ENCODE results near the gene TMCO4.

Gene TMCO4

DNA sequence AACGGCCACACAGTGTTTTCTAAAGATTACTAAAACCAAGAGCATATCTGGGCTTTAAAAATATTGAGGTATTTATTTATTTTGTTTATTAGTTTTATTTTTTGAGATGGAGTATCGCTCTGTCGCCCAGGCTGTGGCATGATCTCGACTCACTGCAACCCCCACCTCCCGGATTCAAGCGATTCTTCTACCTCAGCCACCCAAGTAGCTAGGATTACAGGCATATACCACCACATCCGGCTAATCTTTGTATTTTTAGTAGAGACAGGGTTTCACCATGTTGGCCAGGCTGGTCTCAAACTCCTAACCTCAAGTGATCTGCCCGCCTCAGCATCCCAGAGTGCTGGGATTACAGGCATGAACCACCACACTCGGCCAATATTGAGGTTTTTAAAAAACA, 23.9 kb downstream of the TMCO4 start:
- DNase-seq (ENCODE audit: low read depth in 3 of 3): no peak

DNA sequence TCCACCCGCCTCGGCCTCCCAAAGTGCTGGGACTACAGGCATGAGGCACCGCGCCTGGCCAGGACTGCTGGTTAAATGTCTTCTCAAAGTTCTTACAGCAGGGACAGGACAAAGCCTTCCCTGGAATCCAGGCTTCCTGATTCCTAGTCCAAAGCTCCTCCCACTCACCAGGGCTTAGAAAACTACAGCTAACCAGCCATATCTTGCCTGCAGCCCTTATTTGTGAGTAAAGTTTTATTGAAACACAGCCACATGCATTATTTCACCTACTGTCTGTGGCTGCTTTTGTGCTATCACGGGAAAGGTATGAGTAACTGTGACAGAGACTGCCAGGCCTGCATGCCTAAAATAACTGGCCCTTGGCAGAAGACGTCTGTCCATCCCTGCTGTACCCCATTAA, 24.4 kb downstream of the TMCO4 start:
- no peak for DNase-seq (ENCODE audit: low read depth in 3 of 3)

DNA sequence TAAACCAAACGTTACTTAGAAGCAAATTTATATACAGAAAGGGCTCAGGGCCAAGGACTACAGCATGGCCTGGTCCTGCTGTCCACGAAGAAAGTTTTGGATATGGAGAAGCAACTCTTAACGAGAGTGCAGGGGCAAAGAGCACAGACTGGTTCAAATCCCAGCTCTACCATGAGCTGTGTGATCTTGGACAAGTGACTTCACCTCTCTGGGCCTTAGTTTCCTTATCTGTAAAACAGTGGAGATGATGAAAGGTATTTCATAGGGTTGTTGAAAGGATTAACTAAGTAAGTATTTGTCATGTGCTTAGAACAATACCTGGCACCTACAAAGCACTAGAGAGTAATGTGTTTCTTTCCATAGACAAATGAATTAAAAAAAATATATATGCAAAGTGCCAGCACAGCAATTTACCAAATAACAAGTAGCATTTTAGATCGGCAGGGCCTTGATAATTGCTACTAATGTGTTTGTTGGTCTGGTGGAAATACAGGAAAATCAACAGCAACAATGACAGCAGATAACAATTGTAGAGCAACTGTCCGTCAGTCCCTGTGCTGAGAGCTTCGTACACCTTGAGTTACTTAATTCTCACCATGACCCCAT, 25.4 kb downstream of the TMCO4 start:
- DNase-seq (ENCODE audit: low read depth in 3 of 3): no peak

DNA sequence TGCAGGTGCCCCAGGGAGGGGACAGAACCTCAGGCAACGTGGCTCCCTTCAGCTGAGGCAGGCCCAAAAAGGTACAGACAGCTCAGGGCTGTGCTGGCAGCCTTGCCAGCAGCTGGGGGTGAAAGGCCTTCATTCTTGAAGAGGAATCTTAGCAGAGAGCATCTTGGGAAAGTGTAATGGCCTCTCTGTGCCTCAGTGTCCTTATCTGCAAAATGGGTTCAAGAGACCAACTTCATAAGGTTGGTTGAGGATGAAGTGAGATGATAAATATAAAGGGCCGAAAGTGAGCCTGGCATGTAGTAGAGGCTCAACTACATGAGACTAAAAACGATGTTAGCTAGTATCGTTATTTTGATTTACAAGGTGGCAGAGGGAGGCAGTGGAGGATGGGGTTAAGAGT, 26.2 kb downstream of the TMCO4 start:
- no peak for DNase-seq (ENCODE audit: low read depth in 3 of 3)

DNA sequence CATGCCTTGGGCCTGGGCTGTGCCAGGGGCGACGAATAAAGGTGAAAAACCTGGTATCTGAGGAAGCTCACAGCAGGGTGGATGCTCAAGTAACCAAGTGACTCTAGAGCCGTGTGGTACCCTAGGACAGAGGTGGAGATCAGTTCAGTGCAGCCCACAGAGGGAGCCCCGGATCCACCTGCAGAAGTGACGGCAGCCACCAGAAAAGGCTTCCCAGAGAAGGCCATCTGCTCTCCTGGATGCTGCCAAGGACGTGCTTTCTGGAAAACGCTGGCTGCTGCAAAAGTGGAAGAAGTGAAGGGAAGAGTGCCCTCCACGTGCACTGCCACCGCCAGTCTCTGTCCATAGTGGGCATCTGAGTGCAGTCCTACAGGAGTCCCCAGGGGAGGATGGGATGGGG, 27.7 kb downstream of the TMCO4 start:
- DNase-seq (ENCODE audit: low read depth in 3 of 3): no peak

DNA sequence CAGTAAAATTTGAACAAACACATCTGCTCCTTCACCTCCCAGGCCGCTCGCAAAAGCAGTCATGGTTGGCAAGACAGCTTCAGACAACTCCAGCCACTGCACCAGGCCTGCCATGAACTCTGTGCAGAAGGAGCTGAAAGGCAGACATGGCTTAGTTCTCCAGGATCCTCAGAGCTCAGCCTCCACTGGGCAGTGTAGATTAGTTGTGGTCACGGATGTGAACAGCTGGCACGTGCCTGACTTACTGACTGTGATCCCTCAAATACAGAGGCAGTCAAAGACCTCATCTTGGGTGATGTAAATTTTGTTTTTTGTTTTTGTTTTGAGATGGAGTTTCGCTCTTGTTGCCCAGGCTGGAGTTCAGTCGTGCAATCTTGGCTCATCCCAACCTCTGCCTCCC, 28.4 kb downstream of the TMCO4 start:
- no peak for DNase-seq (ENCODE audit: low read depth in 3 of 3)

DNA sequence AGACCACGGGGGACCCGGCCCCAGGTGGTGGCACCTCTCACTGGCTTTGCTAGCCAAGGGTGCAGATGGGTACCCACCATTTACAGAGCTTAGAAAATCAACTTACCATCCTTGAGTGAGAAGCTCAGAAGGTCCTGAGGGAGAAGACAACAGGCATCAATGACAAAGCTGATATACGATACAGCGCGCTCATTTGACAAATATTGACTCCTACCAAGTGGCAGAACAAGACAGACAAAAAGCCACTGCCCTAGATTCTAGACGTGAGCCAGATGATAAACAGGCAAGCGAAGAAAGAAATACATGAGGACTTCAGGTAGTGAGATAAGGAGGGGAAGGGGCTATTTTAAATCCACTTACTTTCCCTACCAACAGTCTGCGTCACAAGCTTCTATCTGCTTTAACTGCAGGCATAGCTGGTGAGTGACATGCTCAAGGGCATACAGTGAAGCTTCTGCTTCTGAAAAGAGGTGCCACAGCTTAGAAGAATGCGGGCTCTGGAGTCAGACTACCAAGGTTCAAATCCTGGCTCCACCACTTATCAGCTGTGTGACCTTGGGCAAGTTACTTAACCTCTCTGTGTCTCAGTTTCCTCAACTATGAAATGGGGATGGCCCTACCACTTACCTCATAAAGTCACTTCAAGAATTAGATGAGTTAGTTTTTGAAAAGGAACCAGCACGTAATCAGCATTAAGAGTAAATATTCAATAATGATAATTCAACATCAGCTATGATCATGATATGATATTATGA, 29.1 kb downstream of the TMCO4 start:
- no peak for DNase-seq (ENCODE audit: low read depth in 3 of 3)

DNA sequence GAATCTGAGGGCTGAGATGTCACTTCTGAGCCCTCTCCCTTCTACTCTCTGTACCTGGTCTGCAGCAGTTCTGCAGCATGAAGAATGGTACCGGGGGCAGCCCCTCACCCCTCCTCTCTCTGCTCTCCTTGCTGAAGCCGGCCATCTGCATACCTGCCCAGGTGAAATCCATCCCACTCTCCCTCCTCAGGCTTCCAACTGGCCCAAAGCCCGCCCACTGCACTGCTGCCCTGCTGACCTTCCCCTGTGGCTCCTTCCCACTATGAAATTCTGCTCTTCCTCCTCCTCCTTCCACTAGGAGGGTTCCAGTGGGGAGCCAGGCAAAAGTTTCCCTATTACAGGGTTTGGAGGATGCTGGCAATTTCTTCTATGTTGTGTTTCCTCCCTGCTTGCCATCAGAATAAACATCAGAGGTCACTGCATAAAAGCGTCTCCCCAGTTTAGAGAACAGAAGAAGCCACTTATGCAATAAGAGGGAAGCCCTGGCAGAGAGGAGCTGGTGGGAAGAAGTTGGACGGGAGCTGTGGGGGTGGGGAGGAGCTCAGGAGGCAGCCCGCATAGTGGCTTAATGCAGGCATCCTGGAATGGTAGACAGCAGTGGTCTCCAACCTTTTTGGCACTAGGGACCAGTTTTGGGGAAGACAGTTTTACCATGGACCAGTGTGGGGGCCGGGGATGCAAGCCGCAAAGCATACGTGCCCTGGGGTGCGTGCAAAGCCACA, 30.3 kb downstream of the TMCO4 start:
- DNase-seq (ENCODE audit: low read depth in 3 of 3): no peak

DNA sequence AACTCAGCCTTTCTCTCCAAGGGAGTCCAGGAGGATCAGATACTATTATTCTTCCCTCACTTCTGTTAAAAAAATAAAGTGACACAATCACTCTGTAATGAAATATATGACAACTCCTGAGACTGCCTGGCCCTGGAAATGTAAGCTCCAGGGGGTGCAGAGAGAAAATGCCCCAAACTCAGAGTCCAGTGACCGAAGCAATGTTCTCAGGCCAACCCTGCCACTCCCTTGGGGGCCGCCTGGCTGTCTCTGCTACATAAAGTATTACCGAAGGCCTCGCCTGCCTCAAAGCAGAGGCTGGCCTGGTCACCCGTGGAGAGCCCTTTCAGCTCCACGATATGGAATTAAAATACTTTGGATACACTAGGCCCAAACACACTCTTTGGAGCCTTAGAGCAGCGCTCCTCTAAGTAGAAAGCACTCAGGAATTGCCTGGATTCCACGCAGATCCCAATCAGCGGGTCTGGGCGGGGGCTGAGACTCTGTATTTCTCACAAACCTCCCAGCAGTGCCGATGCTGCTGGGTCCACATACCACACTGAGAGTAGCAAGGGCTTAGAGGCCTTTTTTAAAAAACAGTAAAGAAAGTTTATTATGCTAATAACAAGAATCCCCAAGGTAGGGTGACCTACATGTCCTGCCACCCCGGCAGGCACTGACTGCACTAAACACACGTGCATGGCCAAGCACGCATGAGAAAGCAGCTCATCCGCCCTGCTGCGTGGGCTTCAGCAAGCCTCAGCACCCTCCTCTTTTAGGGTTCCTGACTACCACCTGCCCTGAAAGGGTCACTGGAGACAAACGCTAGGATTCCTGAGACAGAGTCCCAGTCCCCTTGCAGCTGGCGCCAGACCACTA, 31.1 kb downstream of the TMCO4 start:
- no peak for DNase-seq (ENCODE audit: low read depth in 3 of 3)

DNA sequence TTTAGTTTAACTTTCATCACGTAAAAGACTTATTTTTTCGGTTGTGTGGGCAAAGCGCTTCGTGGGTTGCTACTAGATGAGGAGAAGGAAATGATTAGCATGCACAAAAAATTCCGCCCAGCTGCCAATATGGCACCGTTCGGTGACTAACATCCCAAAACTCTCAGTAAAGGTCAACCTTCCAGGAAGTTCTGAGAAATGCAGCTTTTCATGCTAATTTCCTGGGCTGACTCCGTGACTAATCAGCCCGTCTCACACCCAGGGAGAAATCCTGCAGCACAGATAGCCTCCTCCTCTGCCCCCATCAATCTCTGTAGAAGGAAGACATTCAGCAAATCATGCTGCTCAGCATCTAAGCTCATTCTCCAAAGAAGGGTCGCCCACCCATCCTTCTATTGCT, 34.1 kb downstream of the TMCO4 start:
- peak; percentile 25 to 49 (median 27) for DNase-seq (ENCODE audit: low read depth in 3 of 3)

DNA sequence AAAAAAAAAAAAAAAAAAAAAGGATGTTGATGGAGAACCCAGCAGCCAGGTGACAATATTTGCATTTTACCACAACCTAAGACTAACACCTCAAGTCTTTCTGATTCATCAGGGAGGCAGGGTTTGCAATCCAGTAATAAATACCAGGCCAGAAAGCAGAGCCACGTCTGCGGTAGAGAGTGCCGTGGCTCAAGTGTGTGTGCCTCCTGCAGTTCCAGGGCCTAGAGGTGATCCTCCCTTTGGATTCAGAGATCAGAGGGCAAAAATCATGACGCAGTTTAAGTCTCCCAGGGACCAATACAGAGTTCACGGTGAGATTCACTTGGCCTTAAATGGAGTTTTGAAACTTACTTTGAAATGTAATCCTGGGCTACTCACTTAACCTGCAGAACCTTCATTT, 34.9 kb downstream of the TMCO4 start:
- DNase-seq (ENCODE audit: low read depth in 3 of 3): peak in 1 of 3 donors; percentile 18

DNA sequence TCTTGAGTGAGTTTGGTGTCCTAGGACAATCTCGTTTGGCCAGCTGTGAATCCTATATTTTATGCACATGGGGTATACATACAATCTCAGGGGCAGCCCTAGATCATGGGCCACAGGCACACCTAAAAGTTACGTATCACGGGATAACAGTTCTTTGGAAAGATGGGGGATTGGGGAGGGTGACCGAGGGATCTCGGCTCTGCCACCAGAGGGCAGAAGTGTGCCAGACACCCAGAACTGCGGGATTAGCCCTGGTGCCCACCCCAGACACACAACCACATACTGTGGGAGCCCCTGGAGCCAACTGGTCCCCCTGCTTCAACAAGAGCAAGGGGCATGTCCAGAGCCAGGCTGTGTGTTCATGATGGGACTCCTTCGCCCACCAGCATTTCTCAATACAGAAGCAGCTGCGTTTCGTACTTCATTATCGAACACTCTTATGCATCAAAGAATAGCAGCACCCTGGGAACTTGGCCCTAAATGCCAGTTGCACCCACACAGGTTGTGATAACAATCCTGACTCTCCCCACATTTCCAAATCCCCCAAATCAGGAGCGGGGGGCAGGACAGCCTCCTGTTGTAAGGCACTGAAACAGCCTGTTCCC, 37.4 kb downstream of the TMCO4 start:
- DNase-seq (ENCODE audit: low read depth in 3 of 3): peak in 2 of 3 donors; percentile 3 to 31

DNA sequence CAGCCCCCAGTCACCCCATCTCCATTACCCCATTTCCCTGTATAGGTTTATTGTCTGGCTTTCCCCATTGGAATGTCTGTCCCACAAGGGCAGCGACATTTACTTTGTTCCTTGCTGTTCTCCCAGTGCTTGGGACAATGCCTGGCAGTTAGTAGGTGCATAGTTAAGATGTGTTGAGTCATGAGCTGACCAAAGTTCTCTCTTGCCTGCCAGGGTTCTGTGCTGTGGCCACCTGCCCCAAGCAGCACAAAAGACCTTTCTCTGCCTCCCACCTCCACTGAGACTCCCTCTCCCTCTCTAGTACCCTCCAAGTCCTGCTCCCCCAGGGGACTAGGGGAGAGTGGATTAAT, 40.0 kb downstream of the TMCO4 start:
- no peak for DNase-seq (ENCODE audit: low read depth in 3 of 3)

DNA sequence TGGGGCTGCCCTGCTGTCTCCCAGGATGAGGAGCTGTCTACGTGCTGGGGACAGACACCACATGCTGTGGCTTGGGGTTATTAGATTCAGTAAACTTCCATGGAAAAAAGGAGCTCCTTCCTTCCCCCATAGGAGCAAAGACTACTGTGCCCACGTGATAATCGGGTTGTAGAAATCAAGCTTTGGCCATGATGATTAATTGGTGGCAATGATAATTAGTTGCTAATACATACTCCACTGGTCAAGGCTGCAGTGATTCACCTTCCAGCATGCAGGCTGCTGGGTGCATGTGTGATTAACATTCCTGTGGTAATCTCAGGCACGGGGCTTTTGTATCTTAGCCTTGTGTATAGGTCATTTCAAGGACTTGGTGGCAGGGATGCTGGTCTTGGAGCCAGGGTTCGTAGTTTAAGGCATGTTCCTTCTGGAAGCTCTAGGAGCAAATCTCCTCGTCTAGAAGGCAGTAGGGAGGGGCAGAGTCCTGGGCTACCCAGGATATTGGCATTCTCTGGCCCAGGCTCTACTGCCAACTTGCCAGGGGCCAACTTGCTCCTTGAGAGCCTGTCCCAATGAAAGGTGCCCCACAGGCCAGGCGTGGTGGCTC, 41.4 kb downstream of the TMCO4 start:
- no peak for DNase-seq (ENCODE audit: low read depth in 3 of 3)

DNA sequence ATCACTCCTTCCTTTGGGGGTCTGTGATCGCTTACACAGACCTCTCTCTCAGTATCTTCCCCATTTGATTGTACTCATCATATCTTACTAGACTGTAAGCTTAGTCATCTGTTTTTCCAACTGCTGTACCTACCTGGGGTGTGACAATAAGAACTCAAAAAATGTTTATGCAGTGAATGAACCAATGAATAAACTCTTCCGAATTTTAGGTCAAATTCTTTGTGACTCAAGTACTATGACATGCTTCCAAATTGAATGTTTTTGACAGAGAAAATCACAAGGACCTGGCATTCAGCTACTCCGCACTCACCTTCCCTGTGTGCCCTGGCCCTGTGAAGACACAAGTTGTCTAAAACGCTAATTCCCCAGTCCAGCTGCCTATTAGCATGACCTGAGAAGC, 42.1 kb downstream of the TMCO4 start:
- DNase-seq (ENCODE audit: low read depth in 3 of 3): no peak

DNA sequence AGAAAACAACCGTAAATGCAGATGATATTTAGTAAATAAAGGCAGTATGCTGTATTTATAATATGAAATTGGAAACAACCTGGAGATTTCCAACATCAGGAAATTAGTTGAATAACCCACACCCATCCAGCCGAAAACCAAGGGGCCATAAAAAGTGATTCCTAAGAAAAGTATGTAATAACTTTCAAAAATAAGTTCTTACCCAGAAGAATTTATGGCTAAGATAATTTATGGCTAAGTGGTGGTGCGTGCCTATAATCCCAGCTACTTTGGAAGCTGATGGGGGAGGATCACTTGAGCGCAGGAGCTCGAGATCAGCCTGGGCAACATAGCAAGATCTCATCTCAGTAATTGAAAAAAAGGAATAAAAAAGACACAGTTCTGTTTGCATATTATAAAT, 43.2 kb downstream of the TMCO4 start:
- DNase-seq (ENCODE audit: low read depth in 3 of 3): no peak

DNA sequence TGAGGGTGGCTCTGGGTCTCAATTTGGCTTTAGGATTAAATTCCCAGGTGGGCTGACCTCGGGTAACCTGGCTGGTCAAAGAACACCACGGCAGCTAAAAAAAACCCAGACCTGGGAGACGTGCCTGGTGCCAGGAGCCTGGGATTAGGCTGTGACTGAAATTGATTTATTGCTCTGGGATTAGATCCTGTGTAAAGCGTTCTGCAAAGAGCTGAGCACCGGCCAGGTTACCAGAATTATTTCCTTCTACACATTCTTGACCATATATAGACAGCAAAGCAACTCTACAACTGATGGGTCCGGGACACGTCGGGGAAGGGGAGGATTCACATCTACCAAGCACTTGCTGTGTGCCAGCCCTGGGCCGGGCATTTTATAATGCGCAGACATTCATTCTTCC, 45.2 kb downstream of the TMCO4 start:
- no peak for DNase-seq (ENCODE audit: low read depth in 3 of 3)

DNA sequence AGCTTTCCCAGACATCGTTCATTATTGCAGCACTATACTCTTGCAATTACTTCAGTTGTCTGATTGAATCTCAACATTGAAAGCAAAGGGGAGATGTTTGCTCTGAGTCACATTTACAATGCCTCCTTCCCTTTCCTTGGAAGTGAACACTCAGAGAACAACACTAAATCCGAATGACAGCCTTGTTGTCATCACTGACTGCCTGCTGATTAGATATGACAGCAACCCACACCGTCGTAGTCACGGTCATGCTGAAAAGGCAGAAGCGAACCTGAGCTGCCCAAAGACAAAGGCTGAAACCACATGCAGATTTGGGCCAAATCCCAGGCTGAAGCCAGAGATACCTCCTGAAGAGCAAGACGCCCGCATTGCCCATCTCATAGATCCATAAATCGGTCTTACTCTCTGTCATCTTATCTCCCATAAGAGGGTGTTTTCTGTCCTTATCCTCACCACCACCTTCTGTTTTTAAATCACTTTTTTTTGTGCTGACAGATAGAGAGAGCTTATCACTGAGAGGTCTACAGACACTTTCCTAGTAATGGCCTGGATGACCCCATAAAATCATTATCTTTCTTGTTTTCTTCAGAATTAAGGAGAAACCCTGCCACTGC, 47.5 kb downstream of the TMCO4 start:
- DNase-seq (ENCODE audit: low read depth in 3 of 3): no peak

DNA sequence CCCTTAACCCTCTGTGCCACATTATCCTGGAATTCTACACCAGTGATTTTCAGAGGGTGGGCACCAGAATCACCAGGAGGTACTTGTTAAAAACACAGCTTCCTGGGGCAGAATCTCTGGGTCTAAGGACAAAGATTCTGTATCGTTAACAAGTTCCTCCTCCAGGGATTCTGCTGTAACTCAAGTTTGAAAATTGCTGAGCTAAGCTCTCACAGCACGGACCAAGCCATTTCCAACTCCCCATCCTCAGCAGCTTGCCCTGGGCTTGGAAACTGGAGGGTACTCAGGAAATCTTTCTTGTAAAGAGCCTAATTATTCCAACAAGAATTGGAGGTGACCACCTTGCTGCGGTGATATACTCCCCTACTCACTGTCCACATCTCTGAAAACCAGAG, 48.8 kb downstream of the TMCO4 start:
- no peak for DNase-seq (ENCODE audit: low read depth in 3 of 3)

DNA sequence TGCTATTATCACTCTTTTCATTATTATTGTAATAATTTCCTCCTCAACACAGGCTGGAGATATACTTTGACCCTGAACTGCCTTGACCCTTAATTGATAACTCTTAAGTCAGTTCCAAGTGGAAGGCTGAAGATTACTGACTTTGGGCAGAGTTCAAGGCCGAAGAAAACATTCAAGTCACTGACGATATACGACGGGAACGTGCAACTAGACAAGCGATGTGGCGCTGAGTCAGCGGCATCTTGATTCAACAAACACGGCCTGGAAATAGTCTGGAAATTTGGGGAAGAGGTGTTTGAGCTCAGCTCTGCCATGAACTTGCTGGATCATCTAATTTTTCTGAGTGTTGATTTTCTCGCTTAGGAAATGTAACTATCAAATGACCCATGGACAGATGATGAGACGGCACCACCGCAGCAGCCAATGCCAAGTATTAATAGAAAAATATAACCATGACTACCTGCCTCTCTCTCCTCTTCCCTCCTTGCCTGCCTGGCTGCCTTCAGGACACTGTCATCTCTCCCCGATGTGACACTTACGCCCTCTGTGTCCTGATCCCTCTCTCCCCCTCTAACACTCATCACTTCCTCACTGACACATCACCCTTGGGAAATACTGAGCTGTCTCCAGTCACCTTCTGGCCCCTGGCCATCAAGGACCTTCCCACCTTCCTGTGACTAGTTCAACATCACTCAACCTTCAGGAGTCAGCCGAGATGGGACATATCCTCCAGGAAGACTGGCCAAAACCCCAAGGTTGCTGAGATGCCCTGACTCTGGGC, 49.4 kb downstream of the TMCO4 start:
- no peak for DNase-seq (ENCODE audit: low read depth in 3 of 3)

Data from stimulated activated CD4-positive, alpha-beta T cell treated with anti-CD3 and anti-CD28 coated beads, TNF-alpha, amount 100 ng/mL, for 48 hours (primary cell).